ENCODE results near the gene PBLD. TPM values are rescaled to one million over a fixed set of nuclear protein-coding genes. Genes with fewer than 3 reads are reported as not detected.

Gene PBLD
- total RNA-seq, 1 experiment from 2014 or later, result 3.5 TPM

DNA sequence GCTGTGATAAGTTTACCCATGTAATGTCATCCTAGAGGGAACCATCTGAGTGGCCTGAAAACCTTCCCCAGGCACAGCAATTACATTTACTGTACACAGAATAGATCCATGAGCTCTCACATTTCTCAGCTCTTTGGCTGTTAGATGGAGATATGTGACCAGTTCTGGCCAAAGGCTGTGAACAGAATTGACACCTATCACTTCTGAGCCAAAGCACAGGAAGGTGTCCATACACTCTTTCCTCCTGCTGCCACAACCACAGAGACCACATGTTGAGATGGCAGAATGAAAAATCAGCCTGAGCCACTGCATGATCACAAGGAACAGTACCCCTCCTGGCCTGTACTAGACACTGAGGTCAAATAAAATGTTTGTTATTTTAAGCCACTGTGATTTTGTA is 56.5 kb downstream of the PBLD start:
- H4K91ac ChIP-seq (ENCODE audit: insufficient read length, low read depth, low read length), result no peak overlapping the region
- TF ChIP-seq, protein P1, sequence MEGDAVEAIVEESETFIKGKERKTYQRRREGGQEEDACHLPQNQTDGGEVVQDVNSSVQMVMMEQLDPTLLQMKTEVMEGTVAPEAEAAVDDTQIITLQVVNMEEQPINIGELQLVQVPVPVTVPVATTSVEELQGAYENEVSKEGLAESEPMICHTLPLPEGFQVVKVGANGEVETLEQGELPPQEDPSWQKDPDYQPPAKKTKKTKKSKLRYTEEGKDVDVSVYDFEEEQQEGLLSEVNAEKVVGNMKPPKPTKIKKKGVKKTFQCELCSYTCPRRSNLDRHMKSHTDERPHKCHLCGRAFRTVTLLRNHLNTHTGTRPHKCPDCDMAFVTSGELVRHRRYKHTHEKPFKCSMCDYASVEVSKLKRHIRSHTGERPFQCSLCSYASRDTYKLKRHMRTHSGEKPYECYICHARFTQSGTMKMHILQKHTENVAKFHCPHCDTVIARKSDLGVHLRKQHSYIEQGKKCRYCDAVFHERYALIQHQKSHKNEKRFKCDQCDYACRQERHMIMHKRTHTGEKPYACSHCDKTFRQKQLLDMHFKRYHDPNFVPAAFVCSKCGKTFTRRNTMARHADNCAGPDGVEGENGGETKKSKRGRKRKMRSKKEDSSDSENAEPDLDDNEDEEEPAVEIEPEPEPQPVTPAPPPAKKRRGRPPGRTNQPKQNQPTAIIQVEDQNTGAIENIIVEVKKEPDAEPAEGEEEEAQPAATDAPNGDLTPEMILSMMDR (conservative IDR thresholded peaks at IDR 0.05), result no peak
- H3K9me3 ChIP-seq (ENCODE audit: control insufficient read depth, low read depth, low read length), result peaks cover 7% of the 10 kb centered on the region
- H3K79me2 ChIP-seq (ENCODE audit: insufficient read depth, low read length), result no peaks in the 10 kb centered on the region
- H3T11ph ChIP-seq (ENCODE audit: low read length), result no peak overlapping the region
- no peak overlapping the region for H4K8ac ChIP-seq (replicated peaks; ENCODE audit: insufficient read length, low read depth, low read length)
- Mint-ChIP-seq H3K4me3 (no peak overlapping the region), H3K27ac (no peak overlapping the region), H3K9me3 (peaks cover 35 to 42% of the 10 kb centered on the region in 2 experiments), H3K4me1 (peaks cover 6% of the 10 kb centered on the region in 2 experiments), H3K36me3 (ENCODE audit: insufficient read depth in 1 of 3, low read depth in 3 of 3) (peaks cover 14 to 27% (median 19%) of the 10 kb centered on the region in 3 experiments), H3K27me3 (ENCODE audit: low read depth) (peaks cover 15% of the 10 kb centered on the region)
- no peak overlapping the region for H2AK5ac ChIP-seq (ENCODE audit: insufficient read length, low read length)
- no peaks in the 10 kb centered on the region for H3K27me3 ChIP-seq (ENCODE audit: insufficient read depth, low read length)
- H3K23me2 ChIP-seq (ENCODE audit: insufficient read length, low read depth, low read length, poor library complexity, severe bottlenecking), result no peaks in the 10 kb centered on the region
- no peak overlapping the region for H3K27ac ChIP-seq (ENCODE audit: insufficient read length, low read depth, low read length)
- H3K56ac ChIP-seq (ENCODE audit: insufficient read length, low read depth, low read length), result no peak overlapping the region
- H3K23ac ChIP-seq (ENCODE audit: insufficient read length, low read depth, low read length), result no peak overlapping the region
- no peaks in the 10 kb centered on the region for H3K79me1 ChIP-seq (ENCODE audit: insufficient read depth, low read depth, low read length, poor library complexity, severe bottlenecking)
- H4K5ac ChIP-seq (ENCODE audit: insufficient read length, low read depth, low read length), result no peak overlapping the region
- no peak overlapping the region for H2BK12ac ChIP-seq (ENCODE audit: insufficient read length, low read depth, low read length)
- H3K18ac ChIP-seq (ENCODE audit: insufficient read length, low read depth, low read length), result no peak overlapping the region
- no peak overlapping the region for H2BK120ac ChIP-seq (ENCODE audit: low read depth, low read length, poor library complexity, severe bottlenecking)
- H2BK15ac ChIP-seq (ENCODE audit: low read depth, low read length), result no peak overlapping the region
- no peak for DNase-seq
- no peak overlapping the region for H2BK5ac ChIP-seq (ENCODE audit: insufficient read length, low read length)
- H4K20me1 ChIP-seq (ENCODE audit: control insufficient read depth, insufficient read depth, insufficient read length), result no peaks in the 10 kb centered on the region
- no peak overlapping the region for H2AFZ ChIP-seq (ENCODE audit: low read length)
- H3K9ac ChIP-seq (ENCODE audit: extremely low read depth, insufficient read length, low read length), result no peak overlapping the region
- H2BK20ac ChIP-seq (ENCODE audit: low read depth, low read length, poor library complexity, severe bottlenecking), result no peak overlapping the region
- no peak overlapping the region for H3K4ac ChIP-seq (ENCODE audit: low read depth, low read length)
- no peak overlapping the region for H3K4me2 ChIP-seq (ENCODE audit: insufficient read depth, insufficient read length, low read length)
- H3K4me1 ChIP-seq (ENCODE audit: insufficient read depth, low read length), result peaks cover 2% of the 10 kb centered on the region; the same call in 1 of the 2 replicates
- H3K14ac ChIP-seq (ENCODE audit: insufficient read depth, low read length), result no peak overlapping the region
